K562 (cell line): Measurements from ENCODE around the gene ARMH1. TPM values are rescaled to one million over a fixed set of nuclear protein-coding genes. Genes with fewer than 3 reads are reported as not detected.

Experiments used
- ELK3 ChIP-seq: fragments of 450-650 bp; formaldehyde crosslinking; IDR thresholded peaks from 2 replicates; pipeline ENCODE4 v1.4.0; 2020; ENCODE audit warnings: mild to moderate bottlenecking
- EZH2 ChIP-seq: IDR thresholded peaks from 2 replicates; pipeline ENCODE4 v1.6.1; 2012; ENCODE audit warnings: low read depth, mild to moderate bottlenecking, inconsistent platforms, low read length, borderline replicate concordance
- MTA1 ChIP-seq: fragments of 450-650 bp; IDR thresholded peaks from 2 replicates; pipeline ENCODE4 v1.6.1; 2017; ENCODE audit warnings: borderline replicate concordance
- MTA3 ChIP-seq: fragments of 450-650 bp; formaldehyde crosslinking; IDR thresholded peaks from 2 replicates; pipeline ENCODE4 v1.6.1; 2017; ENCODE audit warnings: mild to moderate bottlenecking, borderline replicate concordance
- MYNN ChIP-seq, 2 experiments: sonication (generic); formaldehyde crosslinking in 1 of 2; IDR thresholded peaks; 2 replicates each; pipeline versions ENCODE4 v1.5.0 to v1.6.1; 2016 to 2020; ENCODE audit warnings: antibody characterized with exemption in 1 of 2, missing genetic modification reagents in 1 of 2
- POLR2G ChIP-seq: fragments of 200-400 bp; formaldehyde crosslinking; IDR thresholded peaks from 2 replicates; pipeline ENCODE4 v1.6.1; 2017; ENCODE audit warnings: low read depth, mild to moderate bottlenecking, antibody characterized with exemption, low read length, moderate library complexity
- ZBTB8A ChIP-seq: fragments of 450-650 bp; IDR thresholded peaks from 2 replicates; pipeline ENCODE4 v1.6.1; 2018; ENCODE audit warnings: mild to moderate bottlenecking, moderate library complexity; ENCODE audit not compliant: partially characterized antibody
- ZFP36 ChIP-seq: fragments of 150-350 bp; IDR thresholded peaks from 2 replicates; pipeline ENCODE4 v1.6.1; 2018; ENCODE audit warnings: low read length, low read depth; ENCODE audit not compliant: partially characterized antibody
- ZNF445 ChIP-seq: fragments of 250-450 bp; sonication (Bioruptor Pico); IDR thresholded peaks from 2 replicates; pipeline ENCODE4 v1.4.0; 2020; ENCODE audit warnings: low read depth, mild to moderate bottlenecking, moderate library complexity
- ZNF561 ChIP-seq: fragments of 450-650 bp; formaldehyde crosslinking; conservative IDR thresholded peaks from 2 replicates; pipeline ENCODE4 v1.4.0; 2020; ENCODE audit warnings: mild to moderate bottlenecking, moderate library complexity
- ZNF586 ChIP-seq: fragments of 450-650 bp; formaldehyde crosslinking; conservative IDR thresholded peaks from 2 replicates; pipeline ENCODE4 v1.4.0; 2020; ENCODE audit warnings: mild to moderate bottlenecking, moderate library complexity
- polyA plus RNA-seq, 8 experiments: library from polyadenylated mRNA; depleted of rRNA in 4 of 8; stranded (reverse) in 5 of 8; unstranded in 3 of 8; fragments of >200 nt; fragmentation: Nextera tagmentation in 2 of 8; fragmentation: Illumina TruSeq in 1 of 8; extraction: Ambion mirVana in 2 of 8; extraction: Trizol in 1 of 8; gene quantifications; 2 replicates each; pipeline versions ENCODE4 v1.2.1 to v1.2.3, GENCODE V29; 2011 to 2014; ENCODE audit warnings: inconsistent platforms in 1 of 8, missing spikeins in 1 of 8
- total RNA-seq, 7 experiments: library from RNA; depleted of rRNA in 6 of 7; stranded (reverse); fragments of >200 nt in 6 of 7; fragmentation: Illumina TruSeq in 2 of 7; extraction: Trizol in 2 of 7; gene quantifications; 2 replicates each; pipeline versions ENCODE4 v1.2.1 to v1.2.3, GENCODE V29; 2011 to 2021; ENCODE audit warnings: low replicate concordance in 1 of 7
- TF ChIP-seq, protein P1 (sequence below): IDR thresholded peaks from 2 replicates; pipeline ENCODE4 v1.6.1; 2012; ENCODE audit warnings: low read depth, low read length, improper control_type of control experiment, borderline replicate concordance
- TF ChIP-seq, protein P2 (sequence below): fragments of 450-650 bp; IDR thresholded peaks from 2 replicates; pipeline ENCODE4 v1.6.1; 2016; ENCODE audit warnings: antibody characterized with exemption
- TF ChIP-seq, protein P3 (sequence below): fragments of 450-650 bp; IDR thresholded peaks from 2 replicates; pipeline ENCODE4 v1.6.1; 2016; ENCODE audit warnings: low read depth

The ARMH1 gene
- total and polyA plus RNA-seq, 9 of the 15 experiments (the other 6 are each of a cell fraction or from before 2014, with no cell fraction given) = 0.41 TPM; not detected in 8

- TF ChIP-seq, protein P1, sequence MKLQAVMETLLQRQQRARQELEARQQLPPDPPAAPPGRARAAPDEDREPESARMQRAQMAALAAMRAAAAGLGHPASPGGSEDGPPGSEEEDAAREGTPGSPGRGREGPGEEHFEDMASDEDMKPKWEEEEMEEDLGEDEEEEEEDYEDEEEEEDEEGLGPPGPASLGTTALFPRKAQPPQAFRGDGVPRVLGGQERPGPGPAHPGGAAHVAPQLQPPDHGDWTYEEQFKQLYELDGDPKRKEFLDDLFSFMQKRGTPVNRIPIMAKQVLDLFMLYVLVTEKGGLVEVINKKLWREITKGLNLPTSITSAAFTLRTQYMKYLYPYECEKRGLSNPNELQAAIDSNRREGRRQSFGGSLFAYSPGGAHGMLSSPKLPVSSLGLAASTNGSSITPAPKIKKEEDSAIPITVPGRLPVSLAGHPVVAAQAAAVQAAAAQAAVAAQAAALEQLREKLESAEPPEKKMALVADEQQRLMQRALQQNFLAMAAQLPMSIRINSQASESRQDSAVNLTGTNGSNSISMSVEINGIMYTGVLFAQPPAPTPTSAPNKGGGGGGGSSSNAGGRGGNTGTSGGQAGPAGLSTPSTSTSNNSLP = 0 out of 2 replicates have a peak, but pooled peaks have one; percentile 24
- TF ChIP-seq ZFP36 (no peak), ZNF561 (no peak), ELK3 (CRISPR knock-in tag) (no peak), EZH2 (no peak), MYNN (IDR thresholded peaks at IDR 0.05) (no peak), MYNN (CRISPR knock-in tag; IDR thresholded peaks at IDR 0.05) (no peak), MTA1 (no peak), MTA3 (no peak), POLR2G (no peak), ZNF586 (CRISPR knock-in tag) (no peak), ZBTB8A (no peak), ZNF445 (no peak)
- TF ChIP-seq, protein P2, sequence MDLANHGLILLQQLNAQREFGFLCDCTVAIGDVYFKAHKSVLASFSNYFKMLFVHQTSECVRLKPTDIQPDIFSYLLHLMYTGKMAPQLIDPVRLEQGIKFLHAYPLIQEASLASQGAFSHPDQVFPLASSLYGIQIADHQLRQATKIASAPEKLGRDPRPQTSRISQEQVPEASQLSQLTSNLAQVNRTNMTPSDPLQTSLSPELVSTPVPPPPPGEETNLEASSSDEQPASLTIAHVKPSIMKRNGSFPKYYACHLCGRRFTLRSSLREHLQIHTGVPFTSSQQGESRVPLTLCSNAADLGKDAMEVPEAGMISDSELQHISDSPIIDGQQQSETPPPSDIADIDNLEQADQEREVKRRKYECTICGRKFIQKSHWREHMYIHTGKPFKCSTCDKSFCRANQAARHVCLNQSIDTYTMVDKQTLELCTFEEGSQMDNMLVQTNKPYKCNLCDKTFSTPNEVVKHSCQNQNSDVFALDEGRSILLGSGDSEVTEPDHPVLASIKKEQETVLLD = no peak
- TF ChIP-seq, protein P3, sequence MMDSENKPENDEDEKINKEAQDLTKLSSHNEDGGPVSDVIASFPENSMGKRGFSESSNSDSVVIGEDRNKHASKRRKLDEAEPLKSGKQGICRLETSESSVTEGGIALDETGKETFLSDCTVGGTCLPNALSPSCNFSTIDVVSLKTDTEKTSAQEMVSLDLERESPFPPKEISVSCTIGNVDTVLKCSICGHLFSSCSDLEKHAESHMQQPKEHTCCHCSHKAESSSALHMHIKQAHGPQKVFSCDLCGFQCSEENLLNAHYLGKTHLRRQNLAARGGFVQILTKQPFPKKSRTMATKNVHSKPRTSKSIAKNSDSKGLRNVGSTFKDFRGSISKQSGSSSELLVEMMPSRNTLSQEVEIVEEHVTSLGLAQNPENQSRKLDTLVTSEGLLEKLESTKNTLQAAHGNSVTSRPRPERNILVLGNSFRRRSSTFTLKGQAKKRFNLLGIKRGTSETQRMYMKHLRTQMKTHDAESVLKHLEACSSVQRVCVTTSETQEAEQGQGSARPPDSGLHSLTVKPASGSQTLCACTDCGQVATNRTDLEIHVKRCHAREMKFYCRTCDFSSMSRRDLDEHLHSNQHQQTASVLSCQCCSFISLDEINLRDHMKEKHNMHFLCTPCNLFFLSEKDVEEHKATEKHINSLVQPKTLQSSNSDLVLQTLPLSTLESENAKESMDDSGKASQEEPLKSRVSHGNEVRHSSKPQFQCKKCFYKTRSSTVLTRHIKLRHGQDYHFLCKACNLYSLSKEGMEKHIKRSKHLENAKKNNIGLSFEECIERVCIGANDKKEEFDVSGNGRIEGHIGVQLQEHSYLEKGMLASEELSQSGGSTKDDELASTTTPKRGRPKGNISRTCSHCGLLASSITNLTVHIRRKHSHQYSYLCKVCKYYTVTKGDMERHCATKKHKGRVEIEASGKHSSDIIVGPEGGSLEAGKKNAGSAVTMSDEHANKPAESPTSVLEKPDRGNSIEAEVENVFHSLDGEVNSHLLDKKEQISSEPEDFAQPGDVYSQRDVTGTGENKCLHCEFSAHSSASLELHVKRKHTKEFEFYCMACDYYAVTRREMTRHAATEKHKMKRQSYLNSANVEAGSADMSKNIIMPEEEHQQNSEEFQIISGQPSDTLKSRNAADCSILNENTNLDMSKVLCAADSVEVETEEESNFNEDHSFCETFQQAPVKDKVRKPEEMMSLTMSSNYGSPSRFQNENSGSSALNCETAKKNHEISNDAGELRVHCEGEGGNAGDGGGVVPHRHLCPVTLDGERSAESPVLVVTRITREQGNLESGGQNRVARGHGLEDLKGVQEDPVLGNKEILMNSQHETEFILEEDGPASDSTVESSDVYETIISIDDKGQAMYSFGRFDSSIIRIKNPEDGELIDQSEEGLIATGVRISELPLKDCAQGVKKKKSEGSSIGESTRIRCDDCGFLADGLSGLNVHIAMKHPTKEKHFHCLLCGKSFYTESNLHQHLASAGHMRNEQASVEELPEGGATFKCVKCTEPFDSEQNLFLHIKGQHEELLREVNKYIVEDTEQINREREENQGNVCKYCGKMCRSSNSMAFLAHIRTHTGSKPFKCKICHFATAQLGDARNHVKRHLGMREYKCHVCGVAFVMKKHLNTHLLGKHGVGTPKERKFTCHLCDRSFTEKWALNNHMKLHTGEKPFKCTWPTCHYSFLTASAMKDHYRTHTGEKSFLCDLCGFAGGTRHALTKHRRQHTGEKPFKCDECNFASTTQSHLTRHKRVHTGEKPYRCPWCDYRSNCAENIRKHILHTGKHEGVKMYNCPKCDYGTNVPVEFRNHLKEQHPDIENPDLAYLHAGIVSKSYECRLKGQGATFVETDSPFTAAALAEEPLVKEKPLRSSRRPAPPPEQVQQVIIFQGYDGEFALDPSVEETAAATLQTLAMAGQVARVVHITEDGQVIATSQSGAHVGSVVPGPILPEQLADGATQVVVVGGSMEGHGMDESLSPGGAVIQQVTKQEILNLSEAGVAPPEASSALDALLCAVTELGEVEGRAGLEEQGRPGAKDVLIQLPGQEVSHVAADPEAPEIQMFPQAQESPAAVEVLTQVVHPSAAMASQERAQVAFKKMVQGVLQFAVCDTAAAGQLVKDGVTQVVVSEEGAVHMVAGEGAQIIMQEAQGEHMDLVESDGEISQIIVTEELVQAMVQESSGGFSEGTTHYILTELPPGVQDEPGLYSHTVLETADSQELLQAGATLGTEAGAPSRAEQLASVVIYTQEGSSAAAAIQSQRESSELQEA = no peak
These were observed 2.8 kb downstream of the ARMH1 start (continued) for GRCh38 chr1:44677201-44677766.
